Right ventricle myocardium superior (tissue), 1 donor: ENCODE measurements around the gene XKRX. TPM values are rescaled to one million over a fixed set of nuclear protein-coding genes. Genes with fewer than 3 reads are reported as not detected.
A peak's percentile ranks its signal among the peaks of the same experiment; 100 is the strongest.

Experiments
- ATAC-seq: fragments of 200-7000 bp; cut with Tn5 transposase; one replicate; pipeline ENCODE4 v1.9.1; 2020; ENCODE audit warnings: mild to moderate bottlenecking; ENCODE audit not compliant: poor library complexity
- DNase-seq: peaks from one replicate; pipeline ENCODE4 v3.0.0-alpha.2; 2020
- intact Hi-C: fragments of 100-400 bp; cut with DNase I; formaldehyde crosslinking; loops from one replicate; pipeline ENCODE4 v1.11.2; 2022
- long read RNA-seq: library from polyadenylated mRNA; unstranded; transcript quantifications from one replicate; pipeline ENCODE4 v2.0.0, GENCODE V29; 2021
- total RNA-seq: library from RNA; stranded (reverse); fragmentation: NEBNext Ultra II Directional; extraction: Animal tissue kit (Norgen Biotek cat#: 25700); gene quantifications from one replicate; pipeline ENCODE4 v1.2.1, GENCODE V29; 2021
- donor health status: DM: no; HTN: yes; CAD: no; lungs with severe emphysema.

Gene XKRX
- total RNA-seq: not detected
- long read RNA-seq: 0 reads

DNA sequence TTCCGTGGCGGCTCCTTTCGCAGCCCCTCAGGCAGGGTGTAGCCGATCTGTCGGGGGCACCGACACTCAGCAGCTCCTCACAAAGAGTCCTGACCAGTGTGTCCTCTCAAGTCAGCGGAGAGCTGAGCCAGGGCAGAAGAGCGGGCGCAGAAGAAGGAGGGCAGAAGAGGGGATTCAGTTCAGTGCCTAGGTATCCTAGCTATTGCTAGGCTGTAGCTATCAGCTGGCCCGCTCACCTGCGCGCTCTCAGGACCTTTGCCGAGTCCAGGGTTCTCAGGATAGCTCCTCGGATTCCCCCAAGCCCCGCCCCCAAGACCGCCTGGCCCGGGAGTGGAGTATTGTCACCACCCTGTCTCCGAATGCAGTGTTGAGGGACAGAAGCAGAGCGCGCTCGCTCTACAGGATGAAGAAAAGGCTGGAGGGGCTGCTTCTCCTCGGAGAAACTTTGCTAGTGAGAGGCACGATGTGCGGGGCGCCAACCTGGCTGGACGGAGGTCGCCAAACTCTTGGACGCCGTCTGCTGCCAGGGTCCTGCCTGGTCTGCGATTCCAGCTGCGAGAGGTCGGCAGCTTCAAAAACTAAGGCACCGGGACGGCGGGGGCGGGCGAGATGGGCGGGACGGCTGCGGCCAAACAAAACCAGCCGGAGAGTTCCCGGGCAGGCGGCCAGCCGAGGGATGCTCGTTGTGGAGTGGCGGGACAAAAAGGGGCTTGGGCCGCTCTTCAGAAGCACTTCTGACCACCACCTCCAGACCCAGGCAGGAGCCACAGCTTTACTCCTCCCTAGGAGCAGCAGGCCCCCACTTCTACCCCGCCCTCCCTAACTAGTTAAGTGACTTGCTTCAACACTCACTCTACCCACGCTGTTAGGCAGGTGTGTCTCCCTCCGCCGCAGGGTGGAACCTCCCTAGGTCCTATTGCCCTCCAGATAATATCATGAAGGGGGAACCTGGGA lies at the start of gene XKRX:
Gene XKRX (minus strand): TSS at position 258 of the 954 bp plus-strand sequence. CDS start 613 bp downstream, outside the sequence.
- intact Hi-C loops: no loop called here
- ATAC-seq (no peak), DNase-seq (peak; percentile 50)

GRCh38 chrX:100976211-100976610 lies 47.5 kb upstream of the XKRX start:
- ATAC-seq: no peak
- intact Hi-C loops: no loop called here
- DNase-seq: no peak

GRCh38 chrX:100975212-100975611 lies 46.5 kb upstream of the XKRX start:
- intact Hi-C loops: no loop called here
- ATAC-seq: no peak
- DNase-seq: no peak

GRCh38 chrX:100973411-100973810 lies 44.7 kb upstream of the XKRX start:
- ATAC-seq (no peak), DNase-seq (no peak)
- intact Hi-C loops: no loop called here

GRCh38 chrX:100969936-100970335 lies 41.2 kb upstream of the XKRX start:
- intact Hi-C loops: no loop called here
- ATAC-seq (no peak), DNase-seq (no peak)

GRCh38 chrX:100969408-100969807 lies 40.7 kb upstream of the XKRX start, which contains the start of gene ARL13A:
ARL13A (plus strand) TSS chrX:100969708; CDS start chrX:100973690, 3,982 bp downstream.
- DNase-seq (no peak), ATAC-seq (no peak)
- intact Hi-C loops: no loop called here

DNA sequence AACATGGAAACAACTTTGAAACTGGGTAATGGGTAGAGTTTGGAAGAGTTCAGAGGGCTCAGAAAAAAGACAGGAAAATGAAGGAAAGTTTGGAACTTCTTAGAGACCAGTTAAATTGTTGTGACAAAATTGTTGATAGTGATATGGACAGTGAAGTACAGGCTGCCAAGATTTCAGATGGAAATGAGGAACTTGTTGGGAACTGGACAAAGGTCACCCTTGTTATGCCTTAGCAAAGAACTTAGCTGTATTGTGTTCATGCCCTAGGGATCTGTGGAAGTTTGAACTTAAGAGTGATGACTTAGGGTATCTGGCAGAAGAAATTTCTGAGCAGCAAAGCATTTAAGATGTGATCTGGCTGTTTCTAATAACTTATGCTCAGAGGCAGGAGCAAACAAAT lies 35.6 kb upstream of the XKRX start:
- DNase-seq (no peak), ATAC-seq (no peak)
- intact Hi-C loops: no loop called here

- DNase-seq (no peak), ATAC-seq (no peak)
- intact Hi-C loops: no loop called here
These were observed 34.1 kb upstream of the XKRX start for GRCh38 chrX:100962811-100963210.

- DNase-seq (no peak), ATAC-seq (no peak)
- intact Hi-C loops: no loop called here
These were observed 19.8 kb upstream of the XKRX start for GRCh38 chrX:100948557-100948956.

GRCh38 chrX:100946299-100946927 lies 17.7 kb upstream of the XKRX start:
- DNase-seq: no peak
- ATAC-seq: no peak

DNA sequence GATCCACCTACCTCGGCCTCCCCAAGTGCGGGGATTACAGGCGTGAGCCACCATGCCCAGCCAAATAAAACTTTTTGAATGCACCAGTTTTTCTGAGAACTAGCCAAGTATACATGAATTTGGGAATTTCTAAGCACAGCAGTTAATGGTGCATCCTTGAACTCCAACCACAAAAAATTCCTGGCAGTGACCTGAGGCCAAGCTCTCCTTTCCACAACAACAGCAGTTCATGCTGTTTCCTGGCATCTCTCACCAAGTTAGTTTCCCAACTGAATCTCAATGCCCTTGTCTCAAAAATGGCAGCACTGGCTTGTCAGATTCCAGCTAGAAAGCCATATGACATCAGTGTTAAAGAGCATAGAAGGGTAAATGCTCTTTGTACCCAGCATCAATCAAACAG lies 15.9 kb upstream of the XKRX start:
- ATAC-seq: no peak
- intact Hi-C loops: no loop called here
- no peak for DNase-seq

More at GRCh38 chrX:100946299-100946927, 17.7 kb upstream of the XKRX start:
- intact Hi-C loops: no loop called here

DNA sequence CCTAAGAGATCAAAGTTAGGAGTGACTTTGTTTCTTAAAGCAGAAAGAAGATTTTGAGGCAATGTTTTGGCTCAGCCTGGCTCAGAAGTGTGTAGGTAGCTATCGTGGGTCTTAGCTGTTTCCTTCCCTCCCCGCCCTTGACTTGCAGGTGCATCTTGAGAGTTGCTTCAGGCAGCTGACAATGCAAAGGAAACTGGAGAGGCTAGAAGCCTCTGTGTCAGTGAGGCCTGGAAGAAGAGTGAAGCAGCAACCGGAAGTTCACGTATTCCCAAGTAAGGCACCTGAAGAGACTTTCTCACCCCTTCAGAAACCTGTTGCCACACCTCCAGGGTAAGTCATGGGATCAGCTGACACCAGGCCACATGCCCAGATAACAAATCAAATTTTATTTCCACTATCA lies 10.6 kb upstream of the XKRX start:
- intact Hi-C loops: no loop called here
- ATAC-seq: no peak
- DNase-seq: no peak

DNA sequence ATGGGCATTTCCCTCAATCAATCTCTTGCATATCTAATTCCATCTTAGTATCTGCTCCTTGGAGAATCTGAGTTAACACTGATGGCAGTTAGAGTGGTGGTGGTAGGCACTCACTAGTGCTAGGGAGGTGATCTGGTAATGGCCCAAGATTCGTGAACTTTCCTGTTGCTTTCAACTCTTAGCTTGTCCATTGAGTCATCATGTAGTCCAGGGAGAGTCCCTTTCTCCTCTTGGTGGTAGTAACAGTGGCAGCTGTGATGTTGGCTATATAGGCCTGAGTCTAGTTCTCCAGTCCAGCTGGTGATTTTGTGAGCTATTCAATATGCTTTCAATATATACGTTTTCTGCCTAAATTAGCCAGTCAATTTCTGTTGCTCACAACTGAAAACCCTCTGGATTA lies 7.0 kb upstream of the XKRX start:
- ATAC-seq (no peak), DNase-seq (no peak)
- intact Hi-C loops: no loop called here

GRCh38 chrX:100931925-100932285 lies 3.2 kb upstream of the XKRX start:
- intact Hi-C loops: no loop called here
- DNase-seq: no peak
- no peak for ATAC-seq

- intact Hi-C loops: no loop called here
- no peak for ATAC-seq
- no peak for DNase-seq
These were observed 2.7 kb upstream of the XKRX start for GRCh38 chrX:100931218-100931924.

DNA sequence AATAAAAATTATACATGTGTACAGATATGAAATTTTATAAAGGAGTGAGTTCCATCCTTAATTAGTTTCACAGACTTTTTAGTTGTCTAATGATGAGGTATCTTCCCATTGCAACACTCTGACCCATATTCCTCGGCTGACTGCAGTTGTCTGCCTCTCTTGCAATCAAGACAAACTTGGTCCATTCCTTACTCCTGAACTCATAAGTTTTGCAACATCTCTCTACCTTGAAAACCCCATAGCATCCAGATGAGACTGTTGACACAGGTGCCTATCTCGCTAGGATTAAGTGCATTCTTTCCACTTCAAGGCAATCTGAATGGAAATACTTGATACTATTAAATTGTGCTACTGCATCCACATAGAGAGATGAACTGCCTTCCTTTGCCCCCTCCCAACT lies 2.3 kb downstream of the XKRX start:
- ATAC-seq: no peak
- intact Hi-C loops: no loop called here
- DNase-seq: no peak

- no peak for ATAC-seq
- DNase-seq: no peak
- intact Hi-C loops: no loop called here
These were observed 4.3 kb downstream of the XKRX start for GRCh38 chrX:100924375-100924774.

DNA sequence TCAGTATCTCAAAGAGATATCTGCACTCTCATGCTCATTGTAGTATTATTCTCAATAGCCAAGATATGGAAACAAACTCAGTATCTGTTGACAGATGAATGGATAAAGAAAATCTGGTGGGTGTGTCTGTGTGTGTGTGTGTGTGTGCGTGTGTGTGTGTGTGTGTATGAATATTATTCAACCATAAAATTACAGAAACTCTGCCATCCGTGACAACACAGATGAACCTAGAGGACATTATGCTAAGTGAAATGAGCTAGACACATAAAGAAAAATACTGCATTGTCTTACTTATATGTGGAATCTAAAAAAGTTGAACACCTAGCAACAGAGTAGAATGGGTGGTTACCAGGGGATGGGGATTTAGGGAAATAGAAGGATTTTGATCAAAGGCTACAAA lies 13.2 kb downstream of the XKRX start:
- intact Hi-C loops: no loop called here
- ATAC-seq (no peak), DNase-seq (no peak)

DNA sequence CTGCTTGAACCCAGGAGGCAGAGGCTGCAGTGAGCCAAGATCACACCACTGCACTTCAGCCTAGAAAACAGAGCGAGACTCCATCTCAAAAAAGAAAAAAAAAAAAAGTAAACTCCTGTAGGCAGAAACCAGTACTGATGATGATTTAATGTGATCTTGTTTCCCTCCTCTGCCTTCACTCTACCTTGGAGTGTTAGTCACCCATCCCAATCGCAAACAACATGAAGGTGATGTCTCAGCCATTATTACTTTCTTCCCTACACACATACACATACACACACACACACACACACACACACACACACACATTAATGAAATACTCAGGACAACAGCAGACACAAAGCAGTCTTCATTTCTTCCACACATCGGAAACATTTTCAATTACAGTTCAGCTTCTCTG lies 15.6 kb downstream of the XKRX start:
- intact Hi-C loops: no loop called here
- DNase-seq (no peak), ATAC-seq (no peak)

DNA sequence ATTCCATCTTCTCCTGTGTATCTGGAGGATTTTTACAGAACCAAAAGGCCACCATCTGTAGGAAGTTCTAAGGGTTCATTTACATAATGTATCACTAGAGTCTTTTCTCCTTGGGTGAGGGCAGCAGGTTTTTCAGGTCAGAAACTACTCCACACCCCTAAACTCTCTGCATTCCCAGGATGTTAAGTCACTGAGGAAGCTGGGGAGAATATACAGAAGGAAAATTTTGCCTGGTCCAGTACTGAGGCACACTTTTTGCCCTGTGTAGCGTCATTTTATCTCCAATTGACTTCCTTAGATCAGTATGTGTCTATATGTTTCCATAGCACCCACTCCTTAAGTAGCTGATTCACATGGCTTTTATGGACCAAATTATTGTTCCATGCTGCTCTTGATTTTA lies 17.0 kb downstream of the XKRX start:
- intact Hi-C loops: no loop called here
- ATAC-seq (no peak), DNase-seq (no peak)
